Iris pigment epithelial cell (primary cell): ENCODE measurements around the gene FOXO6.
"Not testable (repeated sequence)": the region's sequence is repeated elsewhere in the genome, so short reads cannot be mapped to it uniquely, and the experiment has no call there.

Experiments
- DNase-seq: peaks from one replicate; pipeline ENCODE4 v3.0.0-alpha.2; 2011; ENCODE audit warnings: low read depth

The FOXO6 gene

DNA sequence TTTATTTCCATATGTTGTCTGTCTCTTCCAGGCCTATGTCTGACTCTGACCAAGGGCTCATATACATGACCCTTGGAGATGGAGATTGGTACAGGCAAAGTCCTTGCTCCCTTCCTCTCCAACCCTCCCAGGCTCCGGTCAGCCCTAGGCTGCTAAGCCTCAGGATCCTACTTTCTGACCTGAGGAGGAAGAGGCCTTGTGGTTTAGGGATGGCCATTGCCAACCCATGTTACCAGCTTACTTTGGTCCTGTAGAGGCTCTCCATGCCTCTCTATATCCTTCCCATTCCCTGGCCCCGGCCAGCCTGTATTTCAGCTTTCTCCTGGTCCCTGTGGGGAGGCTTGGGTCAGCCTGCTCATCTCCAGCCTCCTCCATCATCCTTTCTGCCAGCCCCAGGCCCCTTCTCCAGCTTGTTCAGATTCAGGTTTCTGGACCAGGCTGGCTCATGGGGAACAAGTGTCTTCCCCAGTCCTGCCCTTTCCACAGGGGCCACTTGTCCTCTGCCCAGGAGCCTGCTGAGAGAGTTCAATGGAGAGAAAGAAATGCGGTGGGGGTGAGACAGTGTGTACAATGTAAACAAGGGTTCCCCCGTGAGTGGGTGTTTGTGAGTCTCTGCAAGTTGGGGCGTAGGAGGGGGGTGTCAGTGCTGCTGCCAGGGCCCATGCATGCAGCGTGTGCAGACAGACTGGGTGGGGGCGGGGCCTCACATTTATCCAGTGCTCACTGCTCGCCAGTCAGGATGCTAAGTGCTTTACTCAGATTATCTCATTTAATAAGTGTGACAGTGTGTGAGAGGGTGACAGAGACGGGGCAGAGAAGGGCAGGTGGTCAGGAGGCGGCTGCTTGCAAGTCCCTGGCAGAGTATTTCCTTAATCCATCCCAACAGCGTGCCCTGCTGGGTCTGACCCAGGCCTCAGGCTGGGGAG is 31.3 kb upstream of the FOXO6 start:
- no peak for DNase-seq

DNA sequence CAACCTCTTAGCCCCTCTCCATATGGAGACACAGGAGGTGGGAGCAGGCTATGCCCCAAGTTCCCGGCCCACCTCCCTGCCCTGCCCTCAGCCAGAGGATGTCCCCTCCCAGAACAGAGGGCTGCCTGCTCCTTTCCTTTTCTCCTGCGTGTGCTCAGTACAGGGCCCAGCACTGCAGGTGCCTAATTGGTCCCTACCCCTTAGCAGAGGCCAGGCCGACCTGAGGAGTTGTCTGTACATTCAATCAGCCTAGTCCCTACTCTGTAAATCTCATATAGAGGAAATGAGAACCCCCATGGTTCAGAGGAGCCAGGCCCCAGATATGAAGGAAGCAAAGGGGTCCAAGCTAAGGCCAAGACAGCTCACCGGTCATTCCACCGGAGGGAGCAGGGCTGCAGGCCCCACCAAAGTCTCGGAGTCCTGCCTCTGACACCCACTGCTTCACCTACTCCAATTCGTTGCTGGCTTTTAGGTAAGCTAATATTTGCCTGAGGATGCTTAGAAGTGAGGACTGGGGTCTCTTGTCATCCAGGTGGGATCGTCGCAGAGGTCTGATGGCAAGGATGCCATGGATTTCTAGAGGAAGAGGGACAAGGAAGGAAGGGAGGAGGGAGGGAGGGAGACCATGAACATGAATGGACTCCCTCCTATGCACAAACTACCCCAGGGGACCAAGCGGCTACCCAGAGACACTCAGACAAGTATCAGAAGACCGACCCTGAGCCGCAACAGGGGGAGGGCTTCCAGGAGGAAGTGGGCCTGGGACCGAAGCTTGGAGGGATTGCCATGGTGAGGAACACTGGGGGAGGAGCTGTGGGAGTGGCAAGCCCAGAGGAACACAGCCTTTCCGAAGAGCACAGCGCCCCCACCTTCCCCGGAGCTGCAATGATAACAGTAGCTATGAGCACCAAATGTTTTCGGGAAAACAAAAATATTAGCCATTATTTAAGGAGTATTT is 30.4 kb upstream of the FOXO6 start:
- DNase-seq = peak; percentile 29

DNA sequence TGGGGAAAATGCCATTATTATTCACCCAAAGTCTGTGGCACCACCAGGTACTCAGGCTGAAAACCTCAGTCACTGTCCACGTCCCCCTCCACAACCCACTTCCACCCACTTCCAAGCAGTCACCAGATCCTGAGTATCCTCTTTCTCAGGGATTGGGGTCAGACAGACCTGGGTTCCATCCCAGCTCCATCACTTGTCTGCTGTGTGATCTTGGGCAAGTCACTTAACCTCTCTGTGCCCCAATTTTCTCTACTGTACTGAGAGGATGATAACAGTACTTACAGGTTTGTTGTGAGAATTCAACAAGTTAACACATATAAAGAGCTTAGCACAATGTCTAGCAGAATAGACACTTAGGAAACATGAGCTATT is 29.7 kb upstream of the FOXO6 start:
- no peak for DNase-seq

GRCh38 chr1:41332161-41332560 is 29.1 kb upstream of the FOXO6 start:
- DNase-seq = not testable (repeated sequence)

DNA sequence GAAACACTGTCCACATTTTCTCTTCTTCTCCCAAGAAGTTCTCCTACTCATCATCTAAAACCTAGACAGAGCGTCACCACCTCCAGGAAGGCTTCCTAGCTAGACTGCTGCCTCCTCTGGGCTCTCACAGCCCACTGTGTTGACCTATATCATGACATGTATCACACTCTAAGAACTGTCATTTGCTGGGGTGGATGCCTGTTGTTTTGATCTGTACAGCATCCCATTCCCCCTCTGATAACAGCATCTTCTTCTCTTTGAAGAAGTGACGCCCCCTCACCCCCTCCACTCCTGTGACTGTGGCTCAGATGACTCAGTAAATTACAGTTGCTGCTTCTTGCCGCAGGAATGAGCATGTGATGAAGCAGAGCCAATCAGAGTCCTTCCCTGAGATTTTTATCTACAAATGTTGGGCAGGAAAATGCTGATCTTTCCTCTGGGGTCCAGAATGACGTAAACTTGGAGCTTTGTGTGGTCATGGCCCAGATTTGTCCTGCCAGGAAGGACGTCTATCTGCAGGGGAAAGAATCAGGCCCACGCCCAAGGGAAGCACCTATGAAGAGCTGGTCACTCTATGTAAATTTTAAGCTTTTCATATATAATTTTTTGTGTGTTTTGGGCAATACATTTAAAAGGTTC is 28.0 kb upstream of the FOXO6 start:
- DNase-seq = peak; percentile 79

DNA sequence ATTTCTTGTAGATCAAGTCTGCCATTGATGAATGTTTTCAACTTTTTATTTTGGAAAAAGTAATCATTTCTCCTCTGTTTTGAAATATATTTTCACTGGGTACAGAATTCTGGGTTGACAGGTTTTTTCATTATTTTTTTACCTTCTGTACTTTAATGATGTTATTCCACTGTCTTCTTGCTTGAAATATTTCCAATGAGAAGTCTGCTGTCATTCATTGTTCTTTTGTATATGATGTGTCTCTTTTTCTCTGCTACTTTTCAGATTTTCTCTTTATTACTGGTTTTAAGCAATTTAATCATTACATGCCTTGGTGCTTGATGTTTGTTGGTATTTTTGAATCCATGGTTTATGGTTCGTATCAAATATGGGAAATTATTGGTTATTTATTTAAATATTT is 22.4 kb upstream of the FOXO6 start:
- no peak for DNase-seq

DNA sequence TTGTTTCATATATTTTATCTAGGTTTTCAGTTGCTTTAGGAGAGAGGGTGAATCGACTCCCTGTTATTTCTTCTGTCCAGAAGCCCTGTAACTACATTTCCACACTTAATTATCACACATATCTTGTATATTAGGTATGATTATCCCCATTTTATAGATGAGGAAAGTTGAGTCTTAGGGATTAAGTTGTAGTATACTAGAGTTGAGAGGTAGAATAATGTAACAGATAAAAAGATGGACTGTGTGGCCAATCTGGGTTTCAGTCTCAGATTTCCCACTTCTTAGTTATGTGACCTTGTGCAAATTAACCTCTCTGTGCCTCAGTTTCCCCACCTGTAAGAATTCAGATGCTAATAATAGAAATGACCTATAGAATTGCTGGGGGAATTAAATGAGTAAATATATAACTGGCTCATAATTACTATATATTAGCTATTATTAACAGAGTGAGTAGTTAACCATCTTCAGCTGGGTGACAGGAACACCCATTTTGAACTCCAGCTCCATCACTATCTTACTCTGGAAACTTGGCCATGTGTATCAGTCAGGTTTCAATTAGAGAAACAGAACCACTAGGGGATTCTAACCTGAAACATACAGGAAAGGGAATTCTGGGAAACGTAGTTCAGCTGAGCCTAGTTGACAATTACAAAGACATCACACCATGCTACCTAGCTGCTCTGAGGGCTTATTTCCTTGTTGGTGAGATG is 20.4 kb upstream of the FOXO6 start:
- DNase-seq = no peak

GRCh38 chr1:41341365-41341683 is 19.9 kb upstream of the FOXO6 start:
- DNase-seq = no peak

DNA sequence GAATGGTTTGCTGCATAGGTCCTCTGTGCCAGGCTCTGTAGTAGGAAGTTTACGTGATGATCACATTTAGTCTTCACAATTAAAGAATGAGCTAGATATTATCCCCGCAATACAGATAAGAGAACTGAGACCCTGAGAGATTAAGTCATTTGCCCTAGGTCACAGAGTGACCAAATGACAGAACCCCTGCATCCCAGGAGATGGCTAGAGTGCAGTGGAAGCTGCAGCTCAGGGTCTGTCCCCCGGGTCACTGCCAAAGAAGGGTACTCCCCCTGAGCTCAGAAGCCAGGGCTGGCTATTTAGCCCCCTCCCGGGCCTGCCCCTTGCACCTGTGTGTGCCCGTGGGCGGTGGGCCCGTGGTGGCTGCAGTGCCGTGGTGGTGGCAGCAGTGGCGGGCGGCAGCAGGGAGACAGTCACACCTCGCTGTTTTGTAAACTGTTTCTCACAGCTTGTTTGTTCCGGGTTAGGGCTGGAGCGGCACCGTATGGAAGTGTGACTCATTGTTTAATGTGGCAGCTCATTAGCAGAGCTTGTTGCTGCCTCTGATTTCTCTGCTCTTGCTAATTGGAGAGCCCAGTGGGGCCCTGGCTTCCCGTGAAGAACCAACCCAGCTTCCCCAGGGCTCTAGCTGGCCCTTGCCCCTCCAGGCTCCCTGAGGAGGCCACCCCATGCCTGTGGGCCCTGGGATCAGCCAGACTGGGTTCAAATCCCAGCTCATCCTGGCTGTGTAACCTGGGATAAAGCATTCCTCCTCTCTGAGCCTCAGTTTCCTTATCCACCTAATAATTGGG is 19.3 kb upstream of the FOXO6 start:
- peak; percentile 17 for DNase-seq

- DNase-seq = no peak
Observed at GRCh38 chr1:41342774-41343355, 18.4 kb upstream of the FOXO6 start.

DNA sequence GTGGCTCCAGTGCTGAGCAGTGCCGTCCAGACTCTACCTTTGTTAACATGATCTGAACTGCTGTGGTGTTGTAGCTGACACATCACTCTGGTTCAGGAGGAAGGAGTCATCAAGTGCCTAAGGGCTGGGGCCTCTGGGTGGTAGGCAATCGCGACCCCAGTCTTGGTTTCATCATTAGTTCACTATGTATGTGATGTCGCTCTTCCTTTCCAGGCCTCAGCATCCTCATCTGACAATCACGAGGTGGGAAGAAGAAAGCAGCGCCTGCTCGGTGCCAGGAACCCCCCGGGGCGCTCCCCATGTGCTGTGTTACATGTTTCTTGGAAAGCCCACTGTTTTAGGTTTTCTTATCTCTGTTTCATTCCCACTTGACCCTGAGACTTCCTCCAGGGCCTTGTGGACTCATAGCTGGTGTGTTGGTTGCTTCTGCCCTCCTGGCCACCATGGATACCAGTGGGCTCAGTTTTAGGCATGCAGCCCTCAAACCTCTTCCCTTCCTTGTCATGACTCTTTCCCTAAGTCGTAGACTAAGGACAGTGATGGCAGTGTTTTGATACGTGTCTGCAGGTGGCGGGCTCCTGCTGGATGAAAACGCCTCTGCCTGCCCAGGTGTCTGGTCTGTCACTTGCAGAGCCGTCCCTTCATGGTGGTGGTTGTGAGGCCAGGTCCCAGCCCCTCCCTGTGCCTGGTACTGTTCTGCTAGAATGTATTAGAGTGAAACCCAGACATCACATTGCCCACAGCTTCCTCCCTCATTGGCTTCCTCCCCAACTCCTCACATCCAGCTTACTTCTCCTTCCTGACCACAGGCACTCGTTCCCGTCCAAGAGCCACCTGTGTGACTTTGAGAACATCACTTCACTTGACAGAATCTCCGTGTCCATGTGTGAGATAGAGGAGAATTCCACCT is 17.2 kb upstream of the FOXO6 start:
- DNase-seq = no peak

DNA sequence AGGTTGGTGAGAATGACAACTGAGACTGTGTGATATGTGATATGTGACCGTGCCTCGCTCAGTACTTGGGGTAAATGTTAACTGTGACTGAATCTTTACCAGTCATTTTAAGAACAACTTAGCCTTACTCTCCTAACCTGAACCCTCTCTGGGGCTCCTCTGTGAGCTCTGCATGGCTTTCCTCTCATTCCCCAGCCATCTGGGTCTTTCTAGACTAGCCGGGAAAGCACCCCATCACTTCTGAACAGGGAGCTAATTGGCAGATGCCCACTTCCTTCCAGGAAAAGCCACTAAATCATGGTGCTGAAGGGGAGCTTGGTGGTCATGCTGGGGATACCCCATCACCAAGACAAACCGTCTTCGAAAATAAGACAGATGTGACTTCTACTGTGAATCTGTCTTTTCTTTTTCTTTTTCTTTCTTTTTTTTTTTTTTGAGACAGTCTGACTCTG is 16.5 kb upstream of the FOXO6 start:
- no peak for DNase-seq

DNA sequence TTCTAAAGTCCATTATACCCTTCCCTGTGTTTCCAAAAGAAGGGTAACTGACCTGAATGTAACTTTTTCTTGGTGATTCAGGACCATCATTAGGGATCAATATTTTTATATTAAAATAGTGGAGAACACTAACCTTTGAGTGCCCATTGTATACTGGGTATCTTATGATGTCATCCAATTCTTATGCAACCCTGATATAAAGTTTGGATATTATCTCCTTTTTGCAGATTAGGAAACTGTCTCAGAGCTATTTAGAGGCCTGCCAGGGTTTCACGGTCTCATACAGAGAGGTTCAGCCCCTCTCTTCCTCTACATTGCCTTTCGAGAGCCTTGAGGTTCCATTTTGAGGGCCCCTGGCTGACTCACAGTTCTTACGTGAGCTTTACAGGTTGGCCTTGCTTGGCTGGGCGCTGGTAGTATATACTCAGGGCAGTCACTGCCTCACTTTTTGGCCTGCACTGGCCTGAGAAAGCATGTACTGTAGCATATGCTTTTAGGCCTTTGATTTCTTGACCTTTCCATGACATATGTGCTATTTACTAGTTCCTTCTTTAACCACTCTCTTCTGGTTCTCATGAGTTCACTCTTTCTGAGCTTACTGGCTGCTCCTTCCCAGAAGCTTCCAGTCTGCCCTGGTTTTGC is 15.7 kb upstream of the FOXO6 start:
- no peak for DNase-seq

DNA sequence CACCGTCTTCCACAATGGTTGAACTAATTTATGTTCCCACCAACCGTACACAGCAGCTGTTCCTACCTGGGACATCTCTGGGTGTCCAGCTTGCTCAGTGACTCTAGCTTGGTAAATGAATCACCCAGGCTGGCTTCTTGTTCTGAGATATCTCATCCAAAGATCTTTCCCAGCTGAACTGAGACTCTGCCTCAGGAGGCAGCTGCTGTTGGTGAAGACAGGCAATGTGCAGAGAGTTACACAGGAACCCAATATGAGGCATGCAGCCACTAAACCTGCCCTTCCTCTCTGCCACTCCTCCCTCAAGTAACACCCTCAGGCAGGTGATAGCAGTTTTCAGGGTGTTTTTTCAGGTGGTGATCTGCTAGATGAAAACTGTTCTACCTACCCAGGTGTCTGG is 14.0 kb upstream of the FOXO6 start:
- DNase-seq = no peak

DNA sequence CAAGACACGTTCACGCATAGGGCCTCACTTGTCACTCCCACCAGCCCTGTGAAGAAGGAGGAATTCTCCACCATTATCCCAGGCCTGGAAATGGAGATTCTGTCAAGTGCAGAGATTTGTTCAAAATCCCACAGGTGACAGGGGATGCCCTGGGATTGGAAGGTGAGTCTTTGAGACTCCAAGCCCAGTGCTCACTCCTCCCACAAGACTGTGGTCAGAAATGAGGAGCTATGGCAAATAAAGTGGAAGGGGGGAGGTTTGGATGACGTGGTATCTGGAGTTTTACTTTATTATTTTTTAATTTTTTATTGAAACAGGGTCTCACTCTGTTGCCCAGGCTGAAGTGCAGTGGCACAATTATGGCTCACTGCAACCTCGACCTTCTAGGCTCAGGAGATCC is 12.8 kb upstream of the FOXO6 start:
- no peak for DNase-seq

- no peak for DNase-seq
Observed at GRCh38 chr1:41349361-41350054, 11.7 kb upstream of the FOXO6 start.

- no peak for DNase-seq
Observed at GRCh38 chr1:41350055-41350378, 11.2 kb upstream of the FOXO6 start.

DNA sequence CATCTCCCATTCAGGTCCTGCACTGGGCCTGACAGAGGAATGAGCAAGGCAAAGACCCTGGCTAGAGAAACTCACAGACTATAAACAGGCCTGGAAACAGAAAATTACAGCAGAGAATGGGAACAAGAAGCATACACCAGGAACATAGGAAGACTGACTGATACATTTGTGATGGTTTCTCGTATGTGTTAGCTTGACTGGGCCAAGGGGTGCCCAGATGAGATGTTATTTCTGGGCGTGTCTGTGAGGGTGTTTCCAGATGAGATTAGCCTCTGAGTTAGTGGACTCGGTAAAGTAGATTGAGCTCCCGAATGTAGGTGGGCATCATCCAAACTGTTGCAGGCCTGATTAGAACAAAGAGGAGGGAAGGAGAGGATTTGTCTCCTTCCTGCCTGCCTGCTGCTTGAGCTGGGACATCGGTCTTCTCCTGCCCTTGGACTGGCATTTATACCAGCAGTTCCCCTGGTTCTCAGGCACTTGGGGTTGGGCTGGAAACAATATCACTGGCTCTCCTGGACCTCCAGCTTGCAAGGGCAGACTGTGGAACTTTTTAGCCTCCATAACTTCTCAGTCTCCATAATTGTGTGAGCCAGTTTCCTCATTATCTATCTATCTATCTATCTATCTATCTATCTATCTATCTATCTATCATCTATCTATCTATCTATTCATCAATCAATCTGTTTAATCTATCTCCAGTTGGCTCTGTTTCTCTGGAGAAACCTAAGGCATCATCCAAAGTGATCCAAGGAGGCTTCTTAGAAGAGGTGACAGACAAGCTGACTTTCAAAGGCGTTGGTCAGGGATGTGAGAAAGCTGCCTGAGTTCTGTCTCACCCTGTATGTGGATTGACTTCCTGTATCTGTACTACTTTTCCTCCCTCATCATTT is 9.7 kb upstream of the FOXO6 start:
- DNase-seq = no peak
